Memory B cell (primary cell): Measurements from ENCODE around the gene NMNAT3.

Source experiments
- ATAC-seq: fragments of 150-1000 bp; cut with Tn5 transposase; 2 replicates; pipeline ENCODE4 v1.10.0; 2021; ENCODE audit warnings: low read depth, mild to moderate bottlenecking, moderate library complexity
- DNase-seq, 2 donors: peaks; one replicate each; pipeline ENCODE4 v3.0.0; 2022; ENCODE audit warnings: low spot score in 2 of 2
- H3K27ac Mint-ChIP-seq: one replicate; pipeline ENCODE4 v1.8.0; 2022; ENCODE audit warnings: mild to moderate bottlenecking, moderate library complexity, mixed read lengths
- H3K27me3 Mint-ChIP-seq: one replicate; pipeline ENCODE4 v1.8.0; 2022; ENCODE audit warnings: mixed read lengths
- H3K36me3 Mint-ChIP-seq: one replicate; pipeline ENCODE4 v1.8.0; 2022; ENCODE audit warnings: mild to moderate bottlenecking, mixed read lengths
- H3K4me1 Mint-ChIP-seq: one replicate; pipeline ENCODE4 v1.8.0; 2022; ENCODE audit warnings: mixed read lengths
- H3K4me3 Mint-ChIP-seq: one replicate; pipeline ENCODE4 v1.8.0; 2022; ENCODE audit warnings: mild to moderate bottlenecking, moderate library complexity, mixed read lengths
- H3K9me3 Mint-ChIP-seq: one replicate; pipeline ENCODE4 v1.8.0; 2022; ENCODE audit warnings: mixed read lengths

Gene NMNAT3

DNA sequence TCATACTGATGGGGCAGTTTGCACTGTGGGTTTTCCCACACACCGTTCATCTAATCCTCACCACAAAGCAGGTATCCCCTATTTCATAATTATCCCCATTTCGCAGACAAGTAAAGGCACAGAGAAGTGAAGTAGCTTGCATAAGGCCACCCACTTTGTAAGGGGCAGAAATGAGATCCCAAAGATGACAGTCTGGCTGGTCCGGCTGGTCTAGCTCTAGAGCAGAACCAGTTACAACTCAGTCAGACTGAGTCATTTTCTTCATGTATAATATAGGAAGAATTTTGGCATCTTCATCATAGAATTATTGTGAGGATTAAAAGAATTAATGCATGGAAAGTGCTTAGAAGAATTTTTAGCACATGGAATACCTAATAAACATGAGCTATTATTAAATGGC, 148.8 kb downstream of the NMNAT3 start:
- Mint-ChIP-seq H3K27ac (no peak overlapping the region), H3K27me3 (peaks cover 2% of the 10 kb centered on the region), H3K4me1 (no peaks in the 10 kb centered on the region), H3K36me3 (no peaks in the 10 kb centered on the region), H3K4me3 (no peak overlapping the region), H3K9me3 (no peaks in the 10 kb centered on the region)
- ATAC-seq (no peak), DNase-seq (no peak)

- H3K4me1 Mint-ChIP-seq: no peaks in the 10 kb centered on the region
- H3K27me3 Mint-ChIP-seq: peaks cover 2% of the 10 kb centered on the region
- H3K9me3 Mint-ChIP-seq: no peaks in the 10 kb centered on the region
- H3K27ac Mint-ChIP-seq: no peak overlapping the region
- DNase-seq (no peak), ATAC-seq (no peak)
- H3K4me3 Mint-ChIP-seq: no peak overlapping the region
- no peaks in the 10 kb centered on the region for H3K36me3 Mint-ChIP-seq
These were observed 149.5 kb downstream of the NMNAT3 start for GRCh38 chr3:139528281-139528680.

DNA sequence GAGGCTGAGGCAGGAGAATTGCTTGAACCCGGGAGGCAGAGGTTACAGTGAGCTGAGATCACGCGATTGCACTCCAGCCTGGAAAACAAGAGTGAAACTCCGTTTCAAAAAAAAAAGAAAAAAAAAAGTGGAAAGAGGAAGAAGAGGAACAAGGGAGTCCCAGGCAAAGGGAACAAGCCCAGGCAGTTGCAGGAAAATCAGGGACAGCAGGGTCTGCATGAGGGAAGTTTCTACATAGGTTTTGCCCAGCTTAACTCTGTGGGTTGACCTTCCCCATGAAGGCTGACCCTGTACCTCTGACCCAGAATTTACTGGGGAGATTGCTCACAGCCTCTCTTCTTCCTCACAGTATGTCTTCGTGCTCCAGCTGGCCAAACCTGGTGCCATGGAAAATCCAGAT, 150.5 kb downstream of the NMNAT3 start:
- Mint-ChIP-seq H3K27me3 (peaks cover 2% of the 10 kb centered on the region), H3K27ac (no peak overlapping the region), H3K9me3 (no peaks in the 10 kb centered on the region), H3K36me3 (no peaks in the 10 kb centered on the region), H3K4me3 (no peak overlapping the region), H3K4me1 (no peaks in the 10 kb centered on the region)
- DNase-seq (no peak), ATAC-seq (no peak)

GRCh38 chr3:139526146-139526545, 151.6 kb downstream of the NMNAT3 start:
- Mint-ChIP-seq H3K9me3 (no peaks in the 10 kb centered on the region), H3K4me1 (peaks cover 1% of the 10 kb centered on the region), H3K27ac (no peak overlapping the region), H3K27me3 (peaks cover 2% of the 10 kb centered on the region), H3K4me3 (no peak overlapping the region), H3K36me3 (no peaks in the 10 kb centered on the region)
- DNase-seq (no peak), ATAC-seq (no peak)

- Mint-ChIP-seq H3K4me1 (peaks cover 2% of the 10 kb centered on the region), H3K27me3 (peaks cover 2% of the 10 kb centered on the region), H3K9me3 (no peaks in the 10 kb centered on the region), H3K36me3 (no peaks in the 10 kb centered on the region), H3K4me3 (no peak overlapping the region), H3K27ac (no peak overlapping the region)
- DNase-seq: no peak
- ATAC-seq: no peak
These were observed 152.7 kb downstream of the NMNAT3 start for GRCh38 chr3:139524841-139525636.

- no peaks in the 10 kb centered on the region for H3K36me3 Mint-ChIP-seq
- DNase-seq: no peak
- peaks cover 2% of the 10 kb centered on the region for H3K4me1 Mint-ChIP-seq
- no peak overlapping the region for H3K27ac Mint-ChIP-seq
- no peak for ATAC-seq
- peaks cover 2% of the 10 kb centered on the region for H3K27me3 Mint-ChIP-seq
- H3K9me3 Mint-ChIP-seq: no peaks in the 10 kb centered on the region
- H3K4me3 Mint-ChIP-seq: no peak overlapping the region
These were observed 154.1 kb downstream of the NMNAT3 start for GRCh38 chr3:139523718-139524117.

GRCh38 chr3:139523166-139523565, 154.6 kb downstream of the NMNAT3 start:
- DNase-seq (no peak), ATAC-seq (no peak)
- H3K36me3 Mint-ChIP-seq: no peaks in the 10 kb centered on the region
- H3K9me3 Mint-ChIP-seq: no peaks in the 10 kb centered on the region
- H3K27me3 Mint-ChIP-seq: peaks cover 2% of the 10 kb centered on the region
- H3K4me1 Mint-ChIP-seq: peaks cover 2% of the 10 kb centered on the region
- no peak overlapping the region for H3K4me3 Mint-ChIP-seq
- H3K27ac Mint-ChIP-seq: no peak overlapping the region

DNA sequence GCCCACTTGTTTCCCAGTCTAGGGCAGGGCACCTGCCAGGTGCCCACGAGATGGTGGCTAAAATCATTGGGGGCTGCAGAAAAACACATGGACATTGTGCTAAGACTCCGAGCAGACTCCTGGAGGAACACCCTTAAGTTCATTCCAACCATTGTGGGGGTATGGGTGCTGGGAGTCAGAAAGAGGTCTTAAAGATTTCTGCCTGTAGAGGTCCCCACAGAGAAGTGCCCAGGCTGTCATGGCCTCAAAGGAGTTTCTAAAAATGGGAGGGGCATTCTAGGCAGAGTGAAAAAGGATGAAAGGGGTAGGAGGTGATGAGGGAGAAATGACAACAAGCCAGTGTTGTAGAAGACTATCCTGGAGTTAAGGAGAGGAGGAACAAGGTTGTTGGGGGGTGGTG, 155.4 kb downstream of the NMNAT3 start:
- H3K9me3 Mint-ChIP-seq: no peaks in the 10 kb centered on the region
- H3K4me1 Mint-ChIP-seq: peaks cover 2% of the 10 kb centered on the region
- DNase-seq (no peak), ATAC-seq (no peak)
- no peaks in the 10 kb centered on the region for H3K36me3 Mint-ChIP-seq
- no peak overlapping the region for H3K27ac Mint-ChIP-seq
- peaks cover 2% of the 10 kb centered on the region for H3K27me3 Mint-ChIP-seq
- no peak overlapping the region for H3K4me3 Mint-ChIP-seq

GRCh38 chr3:139521816-139522215, 156.0 kb downstream of the NMNAT3 start:
- Mint-ChIP-seq H3K27me3 (peaks cover 2% of the 10 kb centered on the region), H3K27ac (no peak overlapping the region), H3K4me3 (no peak overlapping the region), H3K4me1 (peaks cover 2% of the 10 kb centered on the region), H3K36me3 (no peaks in the 10 kb centered on the region), H3K9me3 (no peaks in the 10 kb centered on the region)
- ATAC-seq (no peak), DNase-seq (no peak)

GRCh38 chr3:139521144-139521543, 156.6 kb downstream of the NMNAT3 start:
- Mint-ChIP-seq H3K27me3 (no peaks in the 10 kb centered on the region), H3K4me1 (peaks cover 2% of the 10 kb centered on the region)

GRCh38 chr3:139519998-139520737, 157.6 kb downstream of the NMNAT3 start:
- H3K27ac Mint-ChIP-seq: no peak overlapping the region
- no peaks in the 10 kb centered on the region for H3K9me3 Mint-ChIP-seq
- no peaks in the 10 kb centered on the region for H3K36me3 Mint-ChIP-seq
- H3K4me3 Mint-ChIP-seq: no peak overlapping the region
- no peak for DNase-seq
- H3K27me3 Mint-ChIP-seq: no peaks in the 10 kb centered on the region
- peaks cover 2% of the 10 kb centered on the region for H3K4me1 Mint-ChIP-seq
- ATAC-seq: no peak

More at GRCh38 chr3:139521144-139521543, 156.6 kb downstream of the NMNAT3 start:
- Mint-ChIP-seq H3K36me3 (no peaks in the 10 kb centered on the region), H3K27ac (no peak overlapping the region), H3K9me3 (no peaks in the 10 kb centered on the region), H3K4me3 (no peak overlapping the region)
- ATAC-seq: no peak
- no peak for DNase-seq

DNA sequence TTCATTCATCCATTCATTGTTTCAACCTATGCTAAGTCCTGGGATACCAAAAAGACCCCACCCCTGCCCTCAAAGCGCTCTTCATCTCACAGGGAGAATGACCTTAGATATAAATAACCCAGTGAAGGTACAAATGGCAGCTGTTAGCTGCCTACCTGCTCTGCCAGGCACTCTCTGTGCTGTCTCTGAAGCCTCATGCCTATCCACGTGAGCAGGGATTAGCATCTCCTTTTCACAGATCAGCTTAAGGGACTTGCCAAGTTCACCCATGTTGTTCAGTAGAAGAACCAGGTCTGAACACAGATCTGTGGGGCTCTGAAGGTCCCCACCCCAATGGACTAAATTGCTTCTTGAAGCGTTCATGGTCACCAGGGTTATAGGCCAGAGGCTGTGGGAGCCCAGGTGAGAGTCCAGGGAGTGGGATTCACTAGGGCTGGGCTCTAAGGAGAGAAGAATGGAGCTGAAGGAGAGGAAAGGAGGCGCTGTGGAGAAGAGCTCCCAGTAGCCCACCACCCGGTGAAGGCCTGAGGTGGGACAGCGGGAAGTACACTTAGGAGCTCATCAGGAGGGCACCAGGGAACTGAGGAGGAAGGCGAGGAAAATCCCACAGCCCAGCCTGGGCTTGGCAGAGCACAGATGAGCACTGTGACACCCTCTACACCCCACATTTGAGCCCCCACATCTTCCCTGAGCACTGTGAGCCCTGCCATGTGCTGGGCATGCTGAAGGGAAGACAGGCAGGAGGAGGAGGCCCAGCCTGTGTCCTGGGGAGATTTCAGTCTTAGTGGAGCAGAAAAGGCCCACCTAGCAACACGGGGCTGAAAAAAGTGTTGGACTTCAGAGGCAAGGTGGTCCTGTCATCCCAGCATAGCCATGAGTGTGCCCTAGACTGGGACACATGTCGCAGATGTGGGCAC, 158.6 kb downstream of the NMNAT3 start:
- Mint-ChIP-seq H3K4me3 (no peak overlapping the region), H3K4me1 (peaks cover 2% of the 10 kb centered on the region), H3K36me3 (no peaks in the 10 kb centered on the region), H3K27me3 (no peaks in the 10 kb centered on the region), H3K9me3 (no peaks in the 10 kb centered on the region), H3K27ac (no peak overlapping the region)
- no peak for DNase-seq
- no peak for ATAC-seq

GRCh38 chr3:139518306-139518705, 159.5 kb downstream of the NMNAT3 start:
- Mint-ChIP-seq H3K4me1 (peaks cover 2% of the 10 kb centered on the region), H3K4me3 (no peak overlapping the region), H3K27me3 (no peaks in the 10 kb centered on the region), H3K36me3 (no peaks in the 10 kb centered on the region), H3K9me3 (no peaks in the 10 kb centered on the region), H3K27ac (no peak overlapping the region)
- no peak for DNase-seq
- ATAC-seq: no peak
